Neural cell (in vitro differentiated cells): ENCODE data around the gene PRRG2. TPM values are rescaled to one million over a fixed set of nuclear protein-coding genes. Genes with fewer than 3 reads are reported as not detected.

Experiments used
- H2AFZ ChIP-seq: fragments of 200-600, 300-800 bp; sonication (generic), shearing (Covaris generic); 2 replicates; pipeline ENCODE4 v1.6.0; 2014; ENCODE audit warnings: low read depth, mild to moderate bottlenecking, antibody characterized with exemption, low read length, moderate library complexity
- H3F3A ChIP-seq: fragments of 200-600 bp; shearing (Covaris generic); 2 replicates; pipeline ENCODE4 v1.6.1; 2016; ENCODE audit warnings: mild to moderate bottlenecking, moderate library complexity, mixed read lengths, antibody characterized with exemption, low read length; ENCODE audit not compliant: insufficient read depth, poor library complexity, severe bottlenecking
- H3K27ac ChIP-seq: fragments of 200-600, 300-800 bp; sonication (generic), shearing (Covaris generic); 2 replicates; pipeline ENCODE4 v1.5.1; 2014; ENCODE audit warnings: mild to moderate bottlenecking, low read length, moderate library complexity
- H3K27me3 ChIP-seq: fragments of 300-800, 200-600 bp; sonication (generic), shearing (Covaris generic); 2 replicates; pipeline ENCODE4 v1.6.0; 2014; ENCODE audit warnings: mild to moderate bottlenecking, low read depth, low read length, moderate library complexity; ENCODE audit not compliant: insufficient read depth
- H3K36me3 ChIP-seq: fragments of 300-800, 200-600 bp; sonication (generic), shearing (Covaris generic); 2 replicates; pipeline ENCODE4 v1.5.1; 2014; ENCODE audit warnings: mild to moderate bottlenecking, antibody characterized with exemption, low read length, moderate library complexity; ENCODE audit not compliant: insufficient read depth
- H3K4me2 ChIP-seq: fragments of 300-800, 200-600 bp; sonication (generic), shearing (Covaris generic); 2 replicates; pipeline ENCODE4 v1.6.0; 2014; ENCODE audit warnings: mild to moderate bottlenecking, low read length
- H3K4me3 ChIP-seq: fragments of 300-800, 200-600 bp; sonication (generic), shearing (Covaris generic); 2 replicates; pipeline ENCODE4 v1.5.1; 2014; ENCODE audit warnings: mild to moderate bottlenecking, low read length, moderate library complexity
- H3K79me2 ChIP-seq: fragments of 200-600 bp; shearing (Covaris generic); replicated peaks from 2 replicates; pipeline ENCODE4 v1.6.0; 2014; ENCODE audit warnings: mild to moderate bottlenecking, low read length, moderate library complexity; ENCODE audit not compliant: insufficient read depth
- H3K9ac ChIP-seq: fragments of 300-800, 200-600 bp; sonication (generic), shearing (Covaris generic); 2 replicates; pipeline ENCODE4 v1.6.1; 2016; ENCODE audit warnings: mild to moderate bottlenecking, low read length, mixed read lengths
- H3K9me2 ChIP-seq: fragments of 200-600 bp; shearing (Covaris generic); 2 replicates; pipeline ENCODE4 v1.6.1; 2016; ENCODE audit warnings: mild to moderate bottlenecking, low read length, mixed read lengths; ENCODE audit not compliant: insufficient read depth
- H3K9me3 ChIP-seq: fragments of 200-600, 300-800 bp; sonication (generic), shearing (Covaris generic); 2 replicates; pipeline ENCODE4 v1.6.1; 2016; ENCODE audit warnings: mild to moderate bottlenecking, mixed run types, low read length, moderate library complexity, mixed read lengths
- H4K20me1 ChIP-seq: fragments of 200-600 bp; shearing (Covaris generic); 2 replicates; pipeline ENCODE4 v1.6.1; 2016; ENCODE audit warnings: mild to moderate bottlenecking, mixed run types; ENCODE audit not compliant: insufficient read depth
- CTCF ChIP-seq: fragments of 450-650 bp; IDR thresholded peaks from 2 replicates; pipeline ENCODE4 v1.5.1; 2014; ENCODE audit warnings: antibody characterized with exemption, mild to moderate bottlenecking, moderate library complexity; ENCODE audit not compliant: poor library complexity, severe bottlenecking
- EP300 ChIP-seq: fragments of 450-650 bp; conservative IDR thresholded peaks from 2 replicates; pipeline ENCODE4 v1.6.1; 2014; ENCODE audit warnings: antibody characterized with exemption, mild to moderate bottlenecking, moderate library complexity; ENCODE audit not compliant: poor library complexity, severe bottlenecking
- EZH2 ChIP-seq: fragments of 200-600, 300-800 bp; shearing (Covaris generic), sonication (generic); IDR thresholded peaks from 2 replicates; pipeline ENCODE4 v1.6.1; 2014; ENCODE audit warnings: antibody characterized with exemption, low read length, borderline replicate concordance, mild to moderate bottlenecking; ENCODE audit not compliant: insufficient read depth, poor library complexity, severe bottlenecking
- MXI1 ChIP-seq: fragments of 450-650 bp; conservative IDR thresholded peaks from 2 replicates; pipeline ENCODE4 v1.6.1; 2014; ENCODE audit warnings: antibody characterized with exemption, mild to moderate bottlenecking; ENCODE audit not compliant: poor library complexity, severe bottlenecking
- POLR2AphosphoS5 ChIP-seq: IDR thresholded peaks from 2 replicates; pipeline ENCODE4 v1.6.1; 2012
- RAD21 ChIP-seq: fragments of 450-650 bp; conservative IDR thresholded peaks from 2 replicates; pipeline ENCODE4 v1.6.1; 2014; ENCODE audit warnings: antibody characterized with exemption, mild to moderate bottlenecking, moderate library complexity
- REST ChIP-seq: IDR thresholded peaks from 2 replicates; pipeline ENCODE4 v1.6.1; 2012; ENCODE audit warnings: borderline replicate concordance
- SMC3 ChIP-seq: fragments of 450-650 bp; conservative IDR thresholded peaks from 2 replicates; pipeline ENCODE4 v1.6.1; 2014; ENCODE audit warnings: antibody characterized with exemption, mild to moderate bottlenecking, moderate library complexity; ENCODE audit not compliant: poor library complexity
- TAF1 ChIP-seq: IDR thresholded peaks from 2 replicates; pipeline ENCODE4 v1.6.1; 2012; ENCODE audit warnings: low read depth
- polyA minus RNA-seq: library from RNA; depleted of rRNA, polyadenylated mRNA; stranded (reverse); fragments of >200 nt; gene quantifications from 2 replicates; pipeline ENCODE4 v1.2.3, GENCODE V29; 2014
- polyA plus RNA-seq: library from polyadenylated mRNA; depleted of rRNA; stranded (reverse); fragments of >200 nt; gene quantifications from 2 replicates; pipeline ENCODE4 v1.2.3, GENCODE V29; 2014

PRRG2 gene
- polyA plus RNA-seq (not detected in 2 replicates), polyA minus RNA-seq (0.69 and 2.2 TPM in 2 replicates)

GRCh38 chr19:49581007-49581508, at the start of gene PRRG2:
Gene PRRG2 (plus strand): TSS chr19:49581316. CDS start chr19:49583220, 1,904 bp downstream.
- Histone ChIP-seq H3F3A (no peaks in the 10 kb centered on the region), H3K36me3 (no peaks in the 10 kb centered on the region), H3K27ac (peak within 1 kb of the TSS; percentile 57), H3K9ac (peak within 1 kb of the TSS; percentile 71), H4K20me1 (no peaks in the 10 kb centered on the region), H3K4me3 (peak within 1 kb of the TSS; percentile 77), H3K4me2 (peak within 1 kb of the TSS; percentile 64), H3K27me3 (no peaks in the 10 kb centered on the region), H3K9me3 (no peaks in the 10 kb centered on the region), H3K79me2 (peaks cover 30% of the 10 kb centered on the region), H3K9me2 (no peaks in the 10 kb centered on the region), H2AFZ (peak within 1 kb of the TSS; percentile 46)
- TF ChIP-seq REST = no peak
- no peak for TF ChIP-seq EP300
- no peak for TF ChIP-seq RAD21
- TF ChIP-seq TAF1 = no peak
- TF ChIP-seq SMC3 = no peak
- TF ChIP-seq POLR2AphosphoS5 = no peak
- no peak for TF ChIP-seq EZH2
- TF ChIP-seq MXI1 = no peak
- no peak for TF ChIP-seq CTCF

GRCh38 chr19:49533551-49534488, 47.3 kb upstream of the PRRG2 start:
- H3K9me3 ChIP-seq = no peaks in the 10 kb centered on the region
- no peaks in the 10 kb centered on the region for H4K20me1 ChIP-seq
- H3K4me2 ChIP-seq = peak overlapping the region; percentile 49
- H3K27me3 ChIP-seq = no peaks in the 10 kb centered on the region
- H3K4me3 ChIP-seq = peak overlapping the region; percentile 92
- H3F3A ChIP-seq = no peaks in the 10 kb centered on the region
- H3K9me2 ChIP-seq = no peaks in the 10 kb centered on the region
- no peaks in the 10 kb centered on the region for H3K79me2 ChIP-seq
- no peaks in the 10 kb centered on the region for H3K36me3 ChIP-seq
- H3K27ac ChIP-seq = no peak overlapping the region
- TF ChIP-seq RAD21 (no peak), CTCF (peak; percentile 69), EZH2 (no peak), POLR2AphosphoS5 (peak; percentile 12), REST (no peak), TAF1 (no peak), SMC3 (no peak), EP300 (no peak), MXI1 (peak; percentile 72)
- H2AFZ ChIP-seq = peak overlapping the region; percentile 45
- peak overlapping the region; percentile 54 for H3K9ac ChIP-seq
